ENCODE measurements around the gene SLC6A6. TPM values are rescaled to one million over a fixed set of nuclear protein-coding genes. Genes with fewer than 3 reads are reported as not detected.

The SLC6A6 gene
- total RNA-seq, 1 donor: 33.2 TPM

DNA sequence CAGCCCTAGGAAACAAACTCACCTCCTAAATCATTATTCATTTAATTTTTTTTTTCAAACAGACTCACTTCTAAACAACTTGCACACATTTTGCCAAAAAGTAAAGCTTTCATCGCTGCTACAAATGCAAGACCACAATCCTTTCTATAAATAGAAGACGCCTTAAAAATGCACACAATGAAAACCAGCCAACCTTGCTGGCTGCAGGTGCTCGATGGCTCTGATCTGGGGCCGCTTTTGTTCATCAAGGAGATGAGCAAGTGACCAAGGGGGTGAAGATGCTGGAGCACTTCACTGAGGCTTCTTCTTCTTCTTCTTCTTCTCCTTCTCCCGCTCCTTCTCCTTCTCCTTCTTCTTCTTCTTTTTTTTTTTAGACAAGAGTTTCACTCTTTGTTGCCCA, 12.7 kb upstream of the SLC6A6 start:
- H3K4me3 ChIP-seq (ENCODE audit: low read depth, low read length): no peak overlapping the region
- TF ChIP-seq, protein P1, sequence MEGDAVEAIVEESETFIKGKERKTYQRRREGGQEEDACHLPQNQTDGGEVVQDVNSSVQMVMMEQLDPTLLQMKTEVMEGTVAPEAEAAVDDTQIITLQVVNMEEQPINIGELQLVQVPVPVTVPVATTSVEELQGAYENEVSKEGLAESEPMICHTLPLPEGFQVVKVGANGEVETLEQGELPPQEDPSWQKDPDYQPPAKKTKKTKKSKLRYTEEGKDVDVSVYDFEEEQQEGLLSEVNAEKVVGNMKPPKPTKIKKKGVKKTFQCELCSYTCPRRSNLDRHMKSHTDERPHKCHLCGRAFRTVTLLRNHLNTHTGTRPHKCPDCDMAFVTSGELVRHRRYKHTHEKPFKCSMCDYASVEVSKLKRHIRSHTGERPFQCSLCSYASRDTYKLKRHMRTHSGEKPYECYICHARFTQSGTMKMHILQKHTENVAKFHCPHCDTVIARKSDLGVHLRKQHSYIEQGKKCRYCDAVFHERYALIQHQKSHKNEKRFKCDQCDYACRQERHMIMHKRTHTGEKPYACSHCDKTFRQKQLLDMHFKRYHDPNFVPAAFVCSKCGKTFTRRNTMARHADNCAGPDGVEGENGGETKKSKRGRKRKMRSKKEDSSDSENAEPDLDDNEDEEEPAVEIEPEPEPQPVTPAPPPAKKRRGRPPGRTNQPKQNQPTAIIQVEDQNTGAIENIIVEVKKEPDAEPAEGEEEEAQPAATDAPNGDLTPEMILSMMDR (IDR thresholded peaks at IDR 0.05; ENCODE audit: insufficient read depth, low read depth, low read length): no peak
- DNase-seq (ENCODE audit: low read depth): no peak

DNA sequence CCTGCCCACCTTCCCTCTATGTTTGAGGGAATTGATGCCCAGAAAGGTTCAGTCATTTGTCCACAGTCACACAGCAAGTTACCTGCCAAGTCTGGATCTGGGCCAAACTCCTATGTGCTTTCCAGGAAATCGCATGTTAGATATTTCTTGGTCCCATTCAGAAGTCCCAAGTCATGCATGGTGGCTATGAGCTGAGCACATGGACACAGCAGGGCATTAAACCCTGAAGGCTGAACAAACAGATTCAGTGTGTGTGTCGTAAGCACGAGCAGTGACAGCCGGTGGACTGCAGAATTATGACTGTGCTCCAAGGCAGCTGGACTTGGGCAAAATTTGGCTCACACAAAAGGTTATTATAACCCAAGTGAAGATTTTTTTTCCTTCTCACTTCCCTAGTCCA, 11.4 kb upstream of the SLC6A6 start:
- no peak overlapping the region for H3K4me3 ChIP-seq (ENCODE audit: low read depth, low read length)
- peak; percentile 75 for DNase-seq (ENCODE audit: low read depth)
- TF ChIP-seq, protein P1 (IDR thresholded peaks at IDR 0.05; ENCODE audit: insufficient read depth, low read depth, low read length): no peak

DNA sequence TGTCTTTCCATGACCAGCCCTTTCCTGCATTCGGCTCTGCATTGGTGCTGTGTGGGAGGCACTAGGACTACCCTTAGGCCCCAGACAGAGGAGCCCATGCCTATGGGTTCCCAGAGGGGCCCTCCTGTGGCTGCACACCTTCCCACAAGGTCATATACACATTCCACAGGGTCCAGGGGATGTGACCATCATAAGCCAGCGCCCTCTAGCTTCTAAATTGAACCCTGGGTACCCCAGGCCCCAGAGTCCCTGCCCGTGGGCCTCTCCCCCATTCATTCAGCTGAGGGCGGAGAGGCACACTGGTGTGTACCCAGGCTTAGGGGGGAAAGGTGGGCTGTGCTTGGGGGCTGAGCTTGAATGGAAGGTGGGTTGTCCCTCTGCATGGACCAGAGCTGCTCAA, 10.2 kb upstream of the SLC6A6 start:
- TF ChIP-seq, protein P1 (IDR thresholded peaks at IDR 0.05; ENCODE audit: insufficient read depth, low read depth, low read length): no peak
- DNase-seq (ENCODE audit: low read depth): no peak

DNA sequence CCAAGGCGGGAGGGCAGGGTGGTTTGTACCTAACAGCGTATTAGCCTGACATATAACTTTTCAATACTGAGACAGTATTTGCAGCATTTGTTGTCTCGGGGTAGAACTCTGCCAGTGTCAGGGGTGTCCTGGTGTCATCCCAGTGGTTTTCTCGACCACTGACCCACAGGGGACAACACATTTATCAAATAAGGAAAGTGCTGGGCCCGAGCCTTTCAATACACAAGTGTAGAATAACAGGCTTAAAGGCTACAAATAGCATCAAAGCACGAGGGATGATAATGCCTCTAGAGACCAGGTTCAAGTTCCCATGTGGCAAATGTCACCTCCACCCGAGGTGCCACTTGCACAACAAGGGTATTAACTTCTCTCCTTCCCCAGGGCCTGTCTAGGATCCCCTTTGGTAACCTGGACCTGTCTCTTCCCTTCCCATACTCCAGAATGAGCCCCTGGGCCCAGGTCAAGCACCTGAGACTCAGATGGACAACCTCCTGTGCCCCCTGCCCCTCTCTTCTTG, 9.5 kb upstream of the SLC6A6 start:
- DNase-seq (ENCODE audit: low read depth): no peak
- no peak overlapping the region for H3K4me3 ChIP-seq (ENCODE audit: low read depth, low read length)
- TF ChIP-seq, protein P1 (IDR thresholded peaks at IDR 0.05; ENCODE audit: insufficient read depth, low read depth, low read length): no peak

More for the DNA sequence above, 10.2 kb upstream of the SLC6A6 start:
- no peak overlapping the region for H3K4me3 ChIP-seq (ENCODE audit: low read depth, low read length)

DNA sequence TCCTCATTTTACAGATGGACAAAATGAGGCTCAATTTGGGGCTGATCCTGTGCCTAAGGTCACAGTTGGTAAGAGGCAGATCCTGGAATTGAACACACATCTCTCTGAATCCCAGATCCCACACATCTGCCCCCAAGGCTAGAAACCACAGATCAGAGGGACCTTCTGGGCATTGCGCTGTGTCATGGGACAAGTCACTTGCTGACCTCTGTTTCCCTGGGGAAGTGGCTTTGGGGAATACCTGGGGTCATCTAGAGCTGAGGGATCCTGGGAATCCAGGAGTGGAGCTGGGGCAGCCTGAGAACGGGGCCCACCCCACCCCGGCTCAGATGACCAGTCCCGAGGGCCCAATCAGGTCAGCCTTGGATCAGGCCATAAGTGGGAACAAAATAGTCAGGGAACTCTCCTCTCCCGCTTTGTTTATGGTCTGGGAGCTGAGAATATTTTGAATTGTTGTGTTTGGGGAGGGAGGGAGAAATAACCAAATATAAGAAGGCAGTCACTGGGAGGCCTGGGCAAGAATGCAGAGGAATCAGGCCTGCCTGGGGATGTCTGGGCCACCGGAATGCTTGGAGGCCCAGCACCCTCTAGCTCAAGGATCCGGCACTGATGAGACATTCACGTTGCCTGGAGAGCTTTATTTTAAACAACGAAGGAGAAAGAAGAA, 8.8 kb upstream of the SLC6A6 start:
- TF ChIP-seq, protein P1 (IDR thresholded peaks at IDR 0.05; ENCODE audit: insufficient read depth, low read depth, low read length): peak; percentile 25
- no peak overlapping the region for H3K4me3 ChIP-seq (ENCODE audit: low read depth, low read length)
- peak; percentile 62 for DNase-seq (ENCODE audit: low read depth)

DNA sequence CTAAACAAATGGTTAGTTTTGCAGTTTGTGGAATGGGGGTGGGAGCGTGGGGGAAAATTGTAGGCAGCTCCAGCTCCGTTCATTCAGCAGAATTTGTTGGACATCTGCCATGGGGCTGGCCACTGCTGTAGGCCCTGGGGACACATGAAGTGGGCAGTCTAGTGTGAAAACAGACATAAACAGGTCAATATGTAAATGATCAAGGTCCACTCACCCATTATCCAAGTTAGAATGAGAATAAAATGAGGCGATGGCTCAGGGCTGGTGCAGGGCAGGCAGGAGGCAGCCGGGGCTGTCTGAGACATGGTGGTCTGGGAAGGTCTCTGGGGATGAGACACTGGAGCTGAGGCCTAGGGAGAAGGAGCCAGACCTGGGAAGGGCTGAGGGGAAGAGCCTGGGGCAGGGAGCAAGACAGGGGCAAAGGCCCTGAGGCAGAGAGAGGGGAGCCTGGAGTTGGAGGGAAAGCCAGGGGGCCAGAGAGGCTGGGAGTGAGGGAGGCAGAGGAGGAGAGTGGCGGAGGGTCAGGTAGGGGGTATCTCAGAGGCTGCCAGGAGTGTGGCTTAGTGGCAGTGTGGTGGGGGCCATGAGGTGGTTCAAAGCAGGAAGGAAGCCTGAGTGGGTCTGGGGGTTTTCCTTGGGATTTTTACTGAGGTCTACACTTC, 6.2 kb upstream of the SLC6A6 start:
- no peak for DNase-seq (ENCODE audit: low read depth)

More for the DNA sequence above, 6.2 kb upstream of the SLC6A6 start:
- H3K4me3 ChIP-seq (ENCODE audit: low read depth, low read length): no peak overlapping the region
- TF ChIP-seq, protein P1 (IDR thresholded peaks at IDR 0.05; ENCODE audit: insufficient read depth, low read depth, low read length): no peak

All from fibroblast of villous mesenchyme (primary cell).